GM10266 (cell line): ENCODE measurements around the gene CMSS1.

Source experiments
- DNase-seq: peaks from one replicate; pipeline ENCODE4 v3.0.0; 2012; ENCODE audit errors: extremely low spot score
- TF ChIP-seq, protein P1 (sequence below): IDR thresholded peaks from 2 replicates; pipeline ENCODE4 v1.5.1; 2012; ENCODE audit warnings: mild to moderate bottlenecking, low read depth; ENCODE audit not compliant: control insufficient read depth, insufficient read depth; ENCODE audit errors: missing control alignments

CMSS1 gene

DNA sequence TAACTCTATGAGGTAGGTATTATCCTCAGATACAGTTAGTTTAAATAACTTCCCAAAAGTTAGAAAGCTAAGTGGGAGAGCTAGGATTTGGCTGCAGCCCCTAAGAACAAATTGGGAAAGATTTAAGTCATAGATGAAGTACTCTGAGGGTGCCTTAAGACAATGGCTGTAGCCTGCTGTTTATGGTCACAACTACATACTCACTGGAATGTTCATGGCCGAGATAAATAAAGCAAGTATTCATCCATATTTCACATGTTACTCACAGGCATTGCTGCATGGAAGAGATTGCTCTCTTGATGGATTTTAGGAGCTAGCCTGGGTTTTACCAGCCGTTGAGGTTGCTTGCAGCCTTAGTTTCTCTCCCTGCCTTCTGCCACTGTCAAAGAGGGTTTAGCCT, 145.0 kb downstream of the CMSS1 start:
- TF ChIP-seq, protein P1, sequence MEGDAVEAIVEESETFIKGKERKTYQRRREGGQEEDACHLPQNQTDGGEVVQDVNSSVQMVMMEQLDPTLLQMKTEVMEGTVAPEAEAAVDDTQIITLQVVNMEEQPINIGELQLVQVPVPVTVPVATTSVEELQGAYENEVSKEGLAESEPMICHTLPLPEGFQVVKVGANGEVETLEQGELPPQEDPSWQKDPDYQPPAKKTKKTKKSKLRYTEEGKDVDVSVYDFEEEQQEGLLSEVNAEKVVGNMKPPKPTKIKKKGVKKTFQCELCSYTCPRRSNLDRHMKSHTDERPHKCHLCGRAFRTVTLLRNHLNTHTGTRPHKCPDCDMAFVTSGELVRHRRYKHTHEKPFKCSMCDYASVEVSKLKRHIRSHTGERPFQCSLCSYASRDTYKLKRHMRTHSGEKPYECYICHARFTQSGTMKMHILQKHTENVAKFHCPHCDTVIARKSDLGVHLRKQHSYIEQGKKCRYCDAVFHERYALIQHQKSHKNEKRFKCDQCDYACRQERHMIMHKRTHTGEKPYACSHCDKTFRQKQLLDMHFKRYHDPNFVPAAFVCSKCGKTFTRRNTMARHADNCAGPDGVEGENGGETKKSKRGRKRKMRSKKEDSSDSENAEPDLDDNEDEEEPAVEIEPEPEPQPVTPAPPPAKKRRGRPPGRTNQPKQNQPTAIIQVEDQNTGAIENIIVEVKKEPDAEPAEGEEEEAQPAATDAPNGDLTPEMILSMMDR: no peak
- DNase-seq: no peak

GRCh38 chr3:99965077-99965476, 147.4 kb downstream of the CMSS1 start:
- DNase-seq: no peak
- TF ChIP-seq, protein P1: no peak

- DNase-seq: no peak
- TF ChIP-seq, protein P1: no peak
Observed at GRCh38 chr3:99965681-99966408, 148.2 kb downstream of the CMSS1 start.

DNA sequence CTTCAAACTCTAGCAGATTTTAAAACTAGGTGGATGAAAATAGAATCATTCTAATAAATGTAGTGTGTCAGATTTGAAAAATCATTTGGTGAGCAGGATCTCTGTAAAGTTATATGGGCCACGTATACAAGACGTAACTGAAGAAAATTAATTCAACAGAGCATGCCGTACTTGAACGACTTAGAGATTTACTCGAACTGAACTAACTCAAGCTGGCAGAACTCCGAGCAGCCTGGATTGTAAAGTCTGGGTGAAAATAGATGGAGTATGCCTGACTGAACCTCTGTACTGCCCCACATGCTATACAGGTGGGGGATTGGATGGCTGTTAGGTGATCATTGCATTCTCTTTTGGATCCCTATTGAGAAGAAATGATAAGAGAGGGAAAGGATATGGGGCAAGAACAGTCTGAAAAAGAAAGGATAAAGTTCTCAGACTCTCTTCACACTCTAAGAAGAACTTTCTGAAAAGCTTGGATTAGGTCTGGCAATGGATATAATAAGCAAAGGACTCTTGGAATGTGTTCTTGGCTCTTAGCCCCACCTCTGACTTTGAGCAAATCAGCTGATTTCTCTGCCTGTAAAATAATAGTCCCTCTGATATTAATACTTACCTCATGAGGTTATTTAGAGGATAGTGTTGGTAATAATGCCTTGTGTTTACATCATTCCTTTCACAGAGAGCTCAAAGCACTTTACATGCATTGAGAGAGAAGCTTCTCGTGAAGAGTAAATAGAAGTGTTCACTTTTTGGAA, 149.2 kb downstream of the CMSS1 start:
- TF ChIP-seq, protein P1: no peak

GRCh38 chr3:99967796-99968195, 150.1 kb downstream of the CMSS1 start:
- TF ChIP-seq, protein P1: no peak
- no peak for DNase-seq

More for the DNA sequence above, 149.2 kb downstream of the CMSS1 start:
- DNase-seq: no peak

DNA sequence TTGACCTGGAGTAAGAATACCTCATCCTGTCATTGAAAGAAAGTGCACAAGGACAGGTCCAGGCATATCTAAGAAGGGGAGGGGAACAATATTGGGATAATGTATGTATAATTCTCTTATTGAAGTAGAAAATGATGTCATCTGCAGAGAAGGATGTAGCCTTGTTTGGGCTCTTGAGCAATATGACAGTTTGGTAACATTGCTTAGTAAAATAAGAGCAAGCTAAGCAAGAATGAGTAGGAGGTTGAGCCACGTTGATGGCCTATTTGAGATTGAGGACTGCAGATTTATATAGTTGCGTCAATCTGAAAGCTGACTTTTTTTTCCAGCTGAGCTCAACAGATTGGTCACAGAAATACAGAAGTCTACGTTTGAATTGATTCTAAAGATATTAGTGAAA, 151.5 kb downstream of the CMSS1 start:
- DNase-seq: no peak
- TF ChIP-seq, protein P1: no peak

- TF ChIP-seq, protein P1: no peak
- DNase-seq: peak; percentile 29
Observed at GRCh38 chr3:99970198-99970597, 152.5 kb downstream of the CMSS1 start.
